OCI-M1 (cell line): Measurements from ENCODE around the gene PPFIA1.
"Not testable (repeated sequence)": the region's sequence is repeated elsewhere in the genome, so short reads cannot be mapped to it uniquely, and the experiment has no call there.

Experiments
- DNase-seq: peaks from one replicate; lab custom pipeline; 2025; lab: John Stamatoyannopoulos, UW

PPFIA1 gene

GRCh38 chr11:70394211-70394950 is 123.9 kb downstream of the PPFIA1 start:
- no peak for DNase-seq

DNA sequence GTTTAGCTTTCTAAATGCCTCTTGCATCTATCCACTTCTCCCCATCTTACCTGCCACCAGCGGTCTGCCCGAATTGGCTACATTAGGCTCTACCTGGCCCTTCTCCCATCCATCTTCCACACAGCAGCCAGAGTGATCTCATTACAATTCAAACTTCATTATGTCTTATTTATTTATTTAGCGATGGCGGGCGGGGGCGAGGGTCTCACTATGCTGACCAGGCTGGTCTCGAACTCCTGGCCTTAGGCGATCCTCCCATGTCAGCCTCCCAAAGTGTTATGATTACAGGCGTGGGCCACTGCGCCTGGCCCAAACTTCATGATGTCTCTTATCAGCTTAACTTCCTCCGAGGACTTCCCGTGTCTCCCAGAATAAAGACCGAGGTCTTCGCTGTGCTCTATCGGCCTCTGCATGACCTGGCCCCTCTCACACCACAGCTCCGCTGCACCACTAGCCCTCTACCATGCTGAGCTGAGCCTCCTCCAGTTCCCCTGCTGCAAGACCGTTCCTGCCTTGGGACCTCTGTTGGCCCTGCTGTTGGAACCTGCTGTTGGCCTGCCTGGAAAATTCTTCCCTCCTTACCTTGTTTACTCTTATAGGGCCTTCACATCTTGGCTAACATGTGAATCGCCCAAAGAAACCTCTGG is 127.0 kb downstream of the PPFIA1 start:
- peak; percentile 96 for DNase-seq

GRCh38 chr11:70397983-70398833 is 127.7 kb downstream of the PPFIA1 start, which contains the start of gene CTTN:
CTTN (plus strand) TSS chr11:70398529; CDS start chr11:70407298, 8,769 bp downstream.
- DNase-seq: peak; percentile 98

- no peak for DNase-seq
These were observed 128.6 kb downstream of the PPFIA1 start for GRCh38 chr11:70398834-70399680.

- DNase-seq: peak; percentile 56
These were observed 129.2 kb downstream of the PPFIA1 start for GRCh38 chr11:70399681-70400112.

- DNase-seq: peak; percentile 53
These were observed 130.2 kb downstream of the PPFIA1 start for GRCh38 chr11:70400643-70401042.

- peak; percentile 71 for DNase-seq
These were observed 131.5 kb downstream of the PPFIA1 start for GRCh38 chr11:70402016-70402415.

GRCh38 chr11:70402685-70403084 is 132.2 kb downstream of the PPFIA1 start:
- peak; percentile 72 for DNase-seq

GRCh38 chr11:70404244-70404643 is 133.8 kb downstream of the PPFIA1 start:
- no peak for DNase-seq

- DNase-seq: no peak
These were observed 135.3 kb downstream of the PPFIA1 start for GRCh38 chr11:70405679-70406395.

DNA sequence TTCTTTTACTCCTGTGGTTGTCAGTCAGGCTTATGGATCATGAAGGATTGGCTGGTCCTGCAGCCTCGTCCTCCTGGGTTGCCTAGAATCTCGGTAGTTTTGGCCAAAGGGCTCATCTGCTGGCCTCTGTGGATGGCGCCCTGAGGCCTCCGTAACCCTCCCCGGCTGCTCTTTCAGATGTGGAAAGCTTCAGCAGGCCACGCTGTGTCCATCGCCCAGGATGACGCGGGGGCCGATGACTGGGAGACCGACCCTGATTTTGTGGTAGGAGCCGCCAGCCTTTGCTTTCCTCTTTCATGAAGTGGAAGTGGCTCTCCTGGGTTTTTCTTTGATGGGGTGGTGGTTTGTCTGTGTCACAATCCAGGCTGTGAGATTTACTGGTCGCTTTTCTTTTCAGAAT is 136.6 kb downstream of the PPFIA1 start:
- no peak for DNase-seq

DNA sequence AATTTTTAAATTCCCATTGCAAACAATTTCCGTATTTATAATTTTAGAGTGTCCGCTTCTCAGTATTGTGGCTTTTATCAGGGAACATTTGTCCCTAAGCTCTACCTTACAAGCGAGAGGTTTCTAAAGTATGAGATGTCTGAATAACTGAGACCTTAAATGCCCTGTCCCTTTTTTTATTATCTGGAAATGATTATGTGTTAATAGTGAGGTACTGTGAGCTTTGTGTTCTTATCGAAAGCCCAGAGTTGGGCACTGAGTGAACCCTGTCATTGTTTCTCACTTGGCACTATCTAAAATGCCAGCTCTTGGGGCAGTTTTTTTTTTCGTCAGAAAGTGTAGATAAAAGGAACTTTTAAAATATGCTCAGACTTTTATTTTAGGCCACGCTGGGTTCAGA is 137.3 kb downstream of the PPFIA1 start:
- DNase-seq: no peak

DNA sequence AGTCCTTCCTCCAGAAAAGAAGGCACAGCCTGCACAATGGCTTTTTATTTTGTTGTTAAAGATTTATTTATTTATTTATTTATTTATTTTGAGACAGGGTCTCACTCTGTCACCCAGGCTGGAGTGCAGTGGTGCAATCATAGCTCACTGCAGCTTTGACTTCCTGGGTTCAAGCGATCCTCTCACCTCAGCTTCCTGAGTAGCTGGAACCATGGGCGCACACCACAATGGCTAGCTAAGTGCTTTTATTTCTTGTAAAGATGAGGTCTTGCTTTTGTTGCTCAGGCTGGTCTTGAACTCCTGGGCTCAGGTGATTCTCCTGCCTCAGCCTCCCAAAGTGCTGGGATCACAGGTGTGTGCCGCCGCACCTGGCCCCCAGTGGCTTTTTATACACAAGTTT is 137.8 kb downstream of the PPFIA1 start:
- DNase-seq: not testable (repeated sequence)

GRCh38 chr11:70409437-70409836 is 138.9 kb downstream of the PPFIA1 start:
- no peak for DNase-seq

GRCh38 chr11:70409871-70410270 is 139.4 kb downstream of the PPFIA1 start:
- DNase-seq: no peak

DNA sequence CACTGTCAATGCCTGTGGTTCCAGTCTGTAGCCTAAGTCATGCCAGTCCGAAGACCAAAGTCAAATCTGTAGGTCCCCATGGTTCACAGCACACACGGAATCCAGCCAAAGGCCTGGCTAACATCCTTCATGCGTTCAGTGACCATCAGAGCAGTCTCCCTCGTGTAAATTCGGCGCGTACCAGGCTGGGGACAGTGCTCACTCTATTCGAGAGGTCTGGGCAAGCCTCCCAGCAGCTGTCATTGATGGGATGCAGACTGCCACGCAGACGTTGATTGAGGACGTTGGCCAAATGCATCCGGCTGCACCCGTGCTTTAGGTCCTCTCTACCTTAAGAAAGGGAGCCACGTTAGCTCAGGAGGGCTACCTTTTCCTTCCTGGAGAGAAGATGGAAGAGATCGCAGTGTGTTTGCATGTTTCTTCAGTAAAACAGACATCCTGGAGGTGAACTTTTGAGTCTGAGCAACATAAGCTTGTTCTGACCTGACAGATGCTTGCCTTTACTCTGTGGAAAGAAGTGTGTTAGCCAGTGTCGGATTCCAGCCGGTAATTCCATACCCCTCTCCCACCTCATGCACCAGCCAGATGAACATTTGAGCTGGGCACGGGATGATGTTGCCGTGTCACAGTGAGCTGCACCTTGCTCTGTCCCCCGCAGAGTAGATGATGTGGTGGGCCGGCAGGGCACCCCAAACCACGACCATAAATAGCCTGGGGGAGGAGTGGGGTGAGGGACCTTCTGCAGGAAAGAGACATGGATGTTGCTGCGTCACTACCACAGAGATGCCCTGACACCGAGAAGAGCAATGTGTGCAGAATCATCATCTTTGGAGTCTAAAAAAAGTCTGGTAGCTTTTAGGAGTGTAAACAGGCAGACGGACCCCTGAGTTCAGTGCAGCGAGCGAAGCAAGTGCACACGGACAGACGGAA is 140.1 kb downstream of the PPFIA1 start:
- DNase-seq: no peak

DNA sequence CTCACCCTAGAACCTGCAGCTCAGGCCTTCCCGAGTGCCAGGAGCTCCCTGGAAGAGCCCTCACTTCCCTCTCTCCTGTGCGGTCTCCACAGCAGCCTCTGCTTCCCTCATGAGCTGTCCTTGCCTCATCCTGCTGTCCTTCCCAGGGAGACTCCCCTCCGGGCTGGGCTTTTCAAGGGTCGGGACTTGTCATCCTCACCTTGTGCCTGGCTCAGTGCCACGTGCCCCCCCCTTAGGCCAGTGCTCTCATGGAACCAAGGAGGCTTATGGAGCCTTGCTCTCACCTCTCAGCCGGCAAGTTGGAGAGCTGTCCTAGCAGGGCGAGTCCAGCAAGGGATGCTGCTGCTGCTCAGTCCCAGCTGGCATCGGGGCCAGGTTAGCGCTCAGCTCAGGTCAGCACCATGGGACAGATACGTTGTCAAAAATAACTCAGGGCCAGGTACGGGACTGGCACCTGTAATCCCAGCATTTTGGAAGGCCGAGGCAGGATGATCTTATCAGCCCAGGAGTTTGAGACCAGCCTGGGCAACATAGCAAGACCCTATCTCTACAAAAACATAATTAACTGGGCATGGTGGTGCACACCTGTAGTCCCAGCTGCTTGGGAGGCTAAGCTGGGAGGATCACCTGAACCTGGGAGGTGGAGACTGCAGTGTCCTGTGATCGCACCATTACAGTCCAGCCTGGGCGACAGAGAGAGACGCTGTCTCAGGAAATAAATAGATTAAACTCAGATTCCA is 141.4 kb downstream of the PPFIA1 start:
- no peak for DNase-seq

DNA sequence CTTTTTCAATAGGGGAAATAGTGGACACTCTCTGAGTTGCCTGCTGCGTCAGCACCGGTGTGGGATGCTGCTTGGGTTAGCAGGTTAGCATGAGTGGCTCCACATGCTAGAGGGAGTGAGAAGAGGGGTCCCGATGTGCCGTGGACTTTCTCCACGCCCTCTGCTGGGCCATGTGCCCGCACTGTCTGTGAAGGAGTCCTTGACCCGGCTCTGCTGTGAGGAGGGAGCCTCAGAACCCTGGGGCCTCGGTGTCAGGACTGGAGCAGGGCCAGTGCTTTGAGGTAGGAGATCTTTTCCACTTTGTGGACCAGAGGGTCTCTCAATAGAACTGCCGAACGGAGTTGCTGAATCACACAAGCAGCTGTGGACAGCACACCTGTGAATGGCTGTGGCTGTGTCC is 142.7 kb downstream of the PPFIA1 start:
- DNase-seq: no peak
